DMS53 (cell line): ENCODE measurements around the gene PRR3.

ENCODE experiments used
- DNase-seq: peaks from one replicate; lab custom pipeline; 2025; lab: John Stamatoyannopoulos, UW

Gene PRR3

GRCh38 chr6:30571762-30572082 lies 14.6 kb downstream of the PRR3 start:
- DNase-seq, result no peak

DNA sequence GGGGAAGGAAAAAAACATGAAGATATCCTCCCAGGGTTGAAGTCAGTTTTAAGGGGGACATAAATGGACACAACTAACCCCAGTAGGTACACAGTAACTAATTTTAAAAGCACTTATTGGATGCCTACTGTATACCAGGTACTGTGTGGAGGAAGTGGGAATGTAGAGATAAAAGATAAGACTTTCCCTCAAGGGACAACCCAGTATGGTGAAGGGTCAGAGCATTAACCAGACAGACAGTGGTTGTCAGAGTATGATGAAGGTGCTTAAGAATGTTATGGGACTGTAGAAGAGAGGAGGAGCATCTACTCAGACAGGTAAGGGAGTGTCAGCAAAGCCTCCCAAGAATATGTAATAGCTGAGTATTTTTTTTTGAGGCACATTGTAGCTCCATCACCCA lies 15.1 kb downstream of the PRR3 start:
- no peak for DNase-seq

DNA sequence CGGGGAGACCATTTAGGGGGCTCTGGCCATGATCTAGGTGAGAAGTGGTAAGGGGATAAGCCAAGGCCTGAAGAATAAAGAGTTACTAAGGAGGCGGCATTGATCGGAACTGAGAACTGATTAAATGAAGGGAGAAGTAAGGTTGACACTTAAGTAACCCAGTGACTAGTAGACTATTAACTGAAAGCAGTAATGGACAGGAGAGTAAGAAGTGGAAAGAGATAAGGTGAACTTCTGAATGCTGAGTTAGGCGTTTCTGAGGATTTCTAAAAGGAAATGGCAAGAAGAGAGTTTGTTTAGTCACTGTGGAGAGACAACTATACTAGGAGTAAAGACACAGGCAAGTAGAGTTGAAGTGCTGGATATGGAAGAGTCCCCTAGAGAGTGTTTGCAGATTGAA lies 16.0 kb downstream of the PRR3 start:
- no peak for DNase-seq

GRCh38 chr6:30578051-30578450 lies 21.0 kb downstream of the PRR3 start:
- no peak for DNase-seq

DNA sequence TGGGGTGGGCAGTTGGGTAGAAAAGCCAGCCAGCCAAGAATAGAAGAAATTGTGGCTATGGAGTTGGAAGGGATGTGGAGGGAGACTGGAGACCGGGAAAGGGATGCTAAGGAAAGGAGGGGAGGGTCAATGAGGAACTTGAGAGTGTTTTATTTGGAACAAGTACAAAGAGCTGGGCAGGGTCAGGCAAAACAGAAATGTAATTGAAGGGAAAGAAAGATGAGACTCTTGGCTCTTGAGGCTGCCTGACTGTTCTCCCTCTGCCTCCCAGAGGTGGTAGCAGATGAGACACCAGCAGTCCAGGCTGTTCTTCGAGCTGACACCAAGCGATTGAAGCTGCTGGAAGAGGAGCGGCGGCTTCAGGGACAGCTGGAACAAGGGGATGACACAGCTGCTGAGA lies 26.8 kb downstream of the PRR3 start:
- no peak for DNase-seq

DNA sequence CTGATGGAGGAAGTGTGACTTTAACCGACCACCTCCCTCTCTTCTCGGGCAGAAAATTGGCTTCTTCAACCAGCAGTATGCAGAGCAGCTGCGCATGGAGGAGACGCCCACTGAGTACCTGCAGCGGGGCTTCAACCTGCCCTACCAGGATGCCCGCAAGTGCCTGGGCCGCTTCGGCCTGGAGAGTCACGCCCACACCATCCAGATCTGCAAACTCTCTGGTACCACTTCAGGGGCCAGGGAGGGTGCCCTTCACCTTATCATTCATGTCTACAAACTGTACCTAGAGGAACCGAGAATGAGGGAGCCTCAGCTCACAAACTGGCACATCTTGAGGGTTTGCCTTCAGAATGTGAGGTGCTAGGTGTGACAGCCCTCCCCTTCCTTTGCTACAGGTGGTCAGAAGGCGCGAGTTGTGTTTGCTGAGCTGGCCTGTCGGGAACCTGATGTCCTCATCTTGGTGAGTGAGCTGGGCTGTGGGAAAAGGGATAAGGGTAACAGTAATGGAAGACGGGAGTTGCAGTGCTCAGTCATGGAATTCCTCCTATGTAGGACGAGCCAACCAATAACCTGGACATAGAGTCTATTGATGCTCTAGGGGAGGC lies 32.8 kb downstream of the PRR3 start:
- DNase-seq, result no peak

DNA sequence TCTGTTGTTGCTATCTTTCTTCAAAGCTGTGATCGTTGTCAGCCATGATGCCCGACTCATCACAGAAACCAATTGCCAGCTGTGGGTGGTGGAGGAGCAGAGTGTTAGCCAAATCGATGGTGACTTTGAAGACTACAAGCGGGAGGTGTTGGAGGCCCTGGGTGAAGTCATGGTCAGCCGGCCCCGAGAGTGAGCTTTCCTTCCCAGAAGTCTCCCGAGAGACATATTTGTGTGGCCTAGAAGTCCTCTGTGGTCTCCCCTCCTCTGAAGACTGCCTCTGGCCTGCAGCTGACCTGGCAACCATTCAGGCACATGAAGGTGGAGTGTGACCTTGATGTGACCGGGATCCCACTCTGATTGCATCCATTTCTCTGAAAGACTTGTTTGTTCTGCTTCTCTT lies 33.4 kb downstream of the PRR3 start:
- no peak for DNase-seq

GRCh38 chr6:30591008-30591407 lies 33.9 kb downstream of the PRR3 start:
- DNase-seq, result peak; percentile 41

GRCh38 chr6:30592287-30592686 lies 35.2 kb downstream of the PRR3 start:
- no peak for DNase-seq

DNA sequence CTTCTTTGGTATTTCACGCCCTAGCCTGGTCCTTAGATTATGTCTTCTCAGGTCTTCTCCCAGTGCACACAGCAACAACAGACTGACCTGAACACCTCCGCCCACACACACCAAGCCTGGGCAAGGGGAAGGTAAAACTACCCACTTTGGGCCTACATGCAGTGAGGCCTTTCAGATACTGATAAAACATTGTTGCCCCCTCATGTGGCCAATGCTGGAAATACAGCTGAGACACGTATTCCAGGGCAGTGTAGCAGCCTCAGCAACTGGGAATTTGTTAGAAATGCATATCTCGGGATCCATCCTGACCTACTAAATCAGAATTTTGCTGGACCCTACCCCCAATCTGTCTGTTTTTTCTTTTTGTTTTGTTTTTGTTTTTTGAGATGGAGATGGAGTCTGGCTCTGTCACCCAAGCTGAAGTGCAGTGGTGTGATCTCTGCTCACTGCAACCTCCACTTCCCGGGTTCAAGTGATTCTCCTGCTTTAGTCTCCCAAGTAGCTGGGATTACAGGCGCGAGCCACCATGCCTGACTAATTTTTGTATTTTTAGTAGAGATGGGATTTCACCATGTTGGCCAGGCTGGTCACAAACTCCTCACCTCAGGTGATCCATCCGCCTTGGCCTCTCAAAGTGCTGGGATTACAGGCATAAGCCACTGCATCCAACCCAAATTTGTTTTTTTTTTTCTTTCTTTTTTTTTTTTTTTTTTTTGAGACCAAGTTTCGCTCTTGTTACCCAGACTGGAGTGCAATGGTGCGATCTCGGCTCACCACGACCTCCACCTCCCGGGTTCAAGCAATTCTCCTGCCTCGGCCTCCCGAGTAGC lies 40.4 kb downstream of the PRR3 start:
- DNase-seq, result peak; percentile 90

- DNase-seq, result no peak
These were observed 42.0 kb downstream of the PRR3 start for GRCh38 chr6:30598912-30599624.

GRCh38 chr6:30599625-30600324 lies 42.7 kb downstream of the PRR3 start:
- DNase-seq, result no peak

DNA sequence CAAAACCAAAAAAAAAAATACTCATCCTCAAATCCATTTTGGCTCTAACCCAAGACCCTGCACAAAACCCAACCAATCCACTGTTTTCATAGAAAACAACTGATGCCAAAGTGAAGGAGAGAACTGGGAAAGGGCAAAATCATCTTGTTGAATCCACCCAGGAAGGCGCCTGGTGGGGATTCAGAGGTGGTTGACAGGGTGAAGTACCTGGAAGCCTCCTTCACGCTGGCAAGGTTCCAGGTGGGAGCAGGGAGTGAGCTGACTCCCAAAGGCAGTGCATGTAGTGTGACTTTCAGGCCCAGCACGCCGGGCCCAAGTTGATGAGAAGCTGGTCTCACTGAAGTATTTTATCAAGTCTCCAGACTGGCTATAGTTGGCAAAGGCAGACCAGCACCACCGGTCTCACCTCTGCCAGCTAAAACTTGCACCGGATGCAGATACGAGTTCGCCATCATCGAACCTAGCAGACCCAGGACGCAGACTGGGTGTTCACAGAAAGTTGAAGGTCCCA lies 43.4 kb downstream of the PRR3 start:
- peak; percentile 52 for DNase-seq

- no peak for DNase-seq
These were observed 44.3 kb downstream of the PRR3 start for GRCh38 chr6:30601436-30601814.

DNA sequence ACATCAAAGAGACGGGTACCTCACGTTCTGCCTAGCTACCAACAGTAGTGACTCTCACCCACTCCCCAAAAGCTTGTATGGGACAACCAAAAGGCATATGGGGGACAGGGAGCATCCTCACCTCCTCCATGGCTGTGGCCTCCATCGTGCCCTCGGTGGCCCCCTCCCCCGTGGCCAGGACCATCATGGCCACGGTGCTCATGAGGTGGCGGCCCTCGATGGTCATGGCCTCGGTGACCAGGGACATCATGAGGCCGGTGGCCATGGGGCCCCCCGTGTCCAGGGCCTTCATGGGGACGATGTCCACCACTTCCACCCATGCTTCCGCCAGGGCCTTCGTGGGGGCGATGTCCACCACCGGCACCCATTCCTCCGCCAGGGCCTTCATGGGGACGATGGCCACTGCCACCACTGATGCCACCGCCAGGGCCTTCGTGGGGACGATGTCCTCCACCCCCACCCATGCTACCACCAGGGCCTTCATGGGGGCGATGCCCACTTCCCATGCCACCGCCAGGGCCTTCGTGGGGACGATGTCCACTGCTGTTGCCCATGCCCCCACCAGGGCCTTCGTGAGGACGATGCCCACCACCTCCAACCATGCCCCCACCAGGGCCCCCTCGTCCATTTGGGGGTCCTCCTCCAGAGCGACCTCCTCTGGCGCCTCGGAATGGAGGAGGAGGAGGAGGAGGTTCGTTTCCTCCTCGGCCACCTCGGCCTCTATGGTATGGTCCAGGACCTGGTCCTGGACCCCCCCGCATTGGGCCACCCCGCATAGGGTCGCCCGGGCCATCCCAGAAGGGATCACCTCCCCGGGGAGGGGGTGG lies 44.9 kb downstream of the PRR3 start:
- no peak for DNase-seq

- no peak for DNase-seq
These were observed 46.9 kb downstream of the PRR3 start for GRCh38 chr6:30603961-30604360.

- DNase-seq, result no peak
These were observed 53.0 kb downstream of the PRR3 start for GRCh38 chr6:30610065-30610464.

DNA sequence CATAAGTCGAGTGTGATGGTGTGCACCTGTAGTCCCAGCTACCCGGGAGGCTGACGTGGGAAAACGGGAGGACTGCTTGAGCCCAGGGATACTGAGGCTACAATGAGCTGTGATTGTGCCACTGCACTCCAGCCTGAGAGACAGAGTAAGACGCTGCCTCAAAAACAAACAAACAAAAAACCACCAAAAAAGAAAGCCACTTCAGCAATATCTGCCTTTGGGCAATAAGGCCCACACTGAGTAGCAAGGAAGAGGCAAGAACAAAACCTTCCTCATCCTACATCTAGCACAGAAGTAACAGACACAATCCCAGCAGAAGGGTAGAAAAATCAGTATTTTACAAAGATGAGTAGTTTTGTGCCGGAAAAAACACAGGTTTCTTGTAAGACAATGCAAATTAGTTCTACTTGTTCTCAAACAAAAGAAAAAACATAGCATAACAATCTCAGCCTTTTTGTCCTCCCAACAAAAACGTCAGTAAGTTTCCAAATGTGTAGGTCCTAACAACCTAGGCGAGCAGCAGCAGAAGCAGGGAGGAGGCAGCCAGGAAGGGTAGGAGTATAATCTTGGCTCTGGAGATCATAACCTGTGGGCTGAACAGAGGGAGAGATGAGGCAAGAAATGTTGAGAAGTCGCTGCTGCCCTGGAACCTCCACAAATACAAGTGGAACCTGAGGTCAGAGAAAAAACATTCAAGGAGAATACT lies 54.2 kb downstream of the PRR3 start:
- DNase-seq, result no peak

DNA sequence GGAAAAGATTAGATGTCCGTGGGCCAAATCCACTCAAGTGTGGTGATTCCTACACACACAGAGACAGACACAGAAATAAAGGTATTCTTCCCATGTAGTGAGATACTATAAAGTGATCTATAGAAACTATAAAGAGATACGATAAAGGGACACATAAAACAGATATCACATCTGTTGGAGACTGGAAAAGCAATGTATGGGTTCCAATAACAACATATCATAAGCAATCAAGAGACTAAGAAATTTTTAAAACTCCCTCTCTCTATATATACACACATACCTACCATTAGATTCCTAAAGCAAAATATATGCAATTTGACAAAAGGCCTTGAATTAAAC lies 54.7 kb downstream of the PRR3 start:
- DNase-seq, result no peak

DNA sequence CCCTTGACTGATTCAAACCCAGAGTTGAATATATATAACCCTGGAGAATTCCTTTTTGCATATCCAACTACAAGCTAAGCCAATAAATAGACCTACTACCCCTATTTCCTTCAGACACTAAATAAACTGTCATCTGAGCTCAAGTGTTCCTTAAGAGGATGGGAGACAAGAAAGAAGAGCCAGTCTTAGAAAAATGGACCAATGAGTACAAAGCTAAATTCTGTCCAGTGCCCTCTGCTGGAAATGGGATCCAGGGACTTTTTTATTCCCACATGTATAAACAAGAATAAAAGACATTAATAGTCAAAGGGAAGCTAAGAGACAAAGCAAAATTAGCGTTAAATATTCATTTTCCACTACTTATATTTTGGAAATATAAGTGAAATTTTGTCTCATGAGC lies 55.1 kb downstream of the PRR3 start:
- no peak for DNase-seq

DNA sequence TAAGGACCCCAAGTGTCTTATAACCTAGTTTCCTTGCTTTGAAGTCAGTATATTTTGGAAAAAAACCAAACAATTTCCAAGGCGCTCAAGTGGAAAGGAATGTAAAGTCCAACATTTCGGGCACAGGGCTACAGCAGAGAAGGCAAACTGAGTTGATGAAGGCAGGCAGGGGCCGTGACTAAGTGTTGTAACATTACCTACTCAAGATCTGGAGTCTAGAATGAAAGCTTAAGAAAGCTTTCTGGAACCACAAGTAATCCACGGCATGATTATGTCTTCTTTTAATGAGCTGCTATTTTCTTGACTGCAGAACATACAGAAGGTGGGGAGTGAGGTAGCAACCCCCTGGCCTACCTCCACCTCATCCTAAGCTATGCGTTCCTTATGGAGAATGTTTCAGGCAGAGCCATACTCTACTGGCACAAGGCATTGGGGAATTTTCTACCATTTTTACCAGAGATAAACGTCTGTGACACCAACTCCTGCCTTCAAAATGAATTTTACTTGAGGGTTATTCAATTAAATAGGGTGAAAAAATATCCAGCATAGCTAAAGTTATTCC lies 55.7 kb downstream of the PRR3 start:
- no peak for DNase-seq
